HepG2 (cell line): ENCODE measurements around the gene FETUB. TPM values are rescaled to one million over a fixed set of nuclear protein-coding genes. Genes with fewer than 3 reads are reported as not detected.

Source experiments
- EED ChIP-seq: sonication (generic); formaldehyde crosslinking; IDR thresholded peaks from 2 replicates; pipeline ENCODE4 v1.5.0; 2020; ENCODE audit warnings: mild to moderate bottlenecking, missing genetic modification reagents
- ESRRA ChIP-seq: sonication (generic); formaldehyde crosslinking; IDR thresholded peaks from 2 replicates; pipeline ENCODE4 v1.5.1; 2020; ENCODE audit warnings: mild to moderate bottlenecking, low read depth, missing genetic modification reagents
- FOXJ3 ChIP-seq: sonication (generic); formaldehyde crosslinking; IDR thresholded peaks from 2 replicates; pipeline ENCODE4 v1.4.0; 2020; ENCODE audit warnings: missing genetic modification reagents, mild to moderate bottlenecking, borderline replicate concordance
- KLF15 ChIP-seq: sonication (generic); formaldehyde crosslinking; IDR thresholded peaks from 2 replicates; pipeline ENCODE4 v1.8.1; 2023; ENCODE audit warnings: borderline replicate concordance, mild to moderate bottlenecking, inconsistent platforms, missing genetic modification reagents, mixed read lengths
- NFRKB ChIP-seq: fragments of 450-650 bp; IDR thresholded peaks from 2 replicates; pipeline ENCODE4 v1.6.1; 2017
- PHB2 ChIP-seq: fragments of 450-650 bp; IDR thresholded peaks from 2 replicates; pipeline ENCODE4 v1.6.1; 2018; ENCODE audit not compliant: partially characterized antibody
- RCOR2 ChIP-seq: IDR thresholded peaks from 2 replicates; pipeline ENCODE4 v1.6.1; 2016; ENCODE audit warnings: missing biosample characterization, missing genetic modification reagents
- REXO4 ChIP-seq: sonication (generic); formaldehyde crosslinking; IDR thresholded peaks from 2 replicates; pipeline ENCODE4 v1.8.0; 2022; ENCODE audit warnings: missing genetic modification reagents, mild to moderate bottlenecking, borderline replicate concordance
- SMAD9 ChIP-seq: sonication (generic); formaldehyde crosslinking; IDR thresholded peaks from 2 replicates; pipeline ENCODE4 v1.5.1; 2020; ENCODE audit warnings: mild to moderate bottlenecking, missing genetic modification reagents
- TRIM24 ChIP-seq: sonication (generic); formaldehyde crosslinking; IDR thresholded peaks from 2 replicates; pipeline ENCODE4 v1.8.0; 2022; ENCODE audit warnings: mild to moderate bottlenecking, missing genetic modification reagents
- ZNF44 ChIP-seq: sonication (generic); formaldehyde crosslinking; IDR thresholded peaks from 2 replicates; pipeline ENCODE4 v1.5.1; 2020; ENCODE audit warnings: mild to moderate bottlenecking, missing genetic modification reagents
- ZNF878 ChIP-seq: sonication (generic); formaldehyde crosslinking; IDR thresholded peaks from 2 replicates; pipeline ENCODE4 v1.8.1; 2023; ENCODE audit warnings: mild to moderate bottlenecking, missing genetic modification reagents, moderate library complexity
- polyA plus RNA-seq, 8 experiments: library from polyadenylated mRNA; depleted of rRNA in 3 of 8; stranded (reverse) in 7 of 8; unstranded in 1 of 8; fragments of >200 nt; fragmentation: Illumina TruSeq in 4 of 8; extraction: Trizol in 4 of 8; gene quantifications; 2 replicates each; pipeline versions ENCODE4 v1.2.1 to v1.2.3, GENCODE V29; 2011 to 2016; ENCODE audit warnings: low read depth in 4 of 8, missing spikeins in 1 of 8, mixed read lengths in 1 of 8; ENCODE audit not compliant: insufficient read depth in 1 of 8
- total RNA-seq, 5 experiments: library from RNA; depleted of rRNA; stranded (reverse); fragments of >200 nt; fragmentation: Illumina TruSeq; extraction: Trizol; gene quantifications; 2 replicates each; pipeline ENCODE4 v1.2.3, GENCODE V29; 2016; ENCODE audit warnings: low read depth in 1 of 5
- TF ChIP-seq, protein P1 (sequence below): sonication (generic); formaldehyde crosslinking; IDR thresholded peaks from 2 replicates; pipeline ENCODE4 v1.5.0; 2020; ENCODE audit warnings: mild to moderate bottlenecking, missing genetic modification reagents, moderate library complexity
- TF ChIP-seq, protein P2 (sequence below): sonication (generic); formaldehyde crosslinking; IDR thresholded peaks from 2 replicates; pipeline ENCODE4 v1.4.0; 2020; ENCODE audit warnings: missing genetic modification reagents
- TF ChIP-seq, protein P3 (sequence below): sonication (generic); formaldehyde crosslinking; IDR thresholded peaks from 2 replicates; pipeline ENCODE4 v1.4.0; 2020; ENCODE audit warnings: missing genetic modification reagents, borderline replicate concordance
- TF ChIP-seq, protein P4 (sequence below): conservative IDR thresholded peaks from 2 replicates; pipeline ENCODE4 v1.6.1; 2018; ENCODE audit warnings: missing genetic modification reagents
- TF ChIP-seq, protein P5 (sequence below): sonication (generic); formaldehyde crosslinking; IDR thresholded peaks from 2 replicates; pipeline ENCODE4 v1.8.1; 2023; ENCODE audit warnings: mild to moderate bottlenecking, missing genetic modification reagents
- TF ChIP-seq, protein P6 (sequence below): IDR thresholded peaks from 2 replicates; pipeline ENCODE4 v1.6.1; 2016

FETUB gene
- total and polyA plus RNA-seq, 2 of the 13 experiments (the other 11 are each of a cell fraction or from before 2014, with no cell fraction given), result 2.1 to 4.4 TPM

DNA sequence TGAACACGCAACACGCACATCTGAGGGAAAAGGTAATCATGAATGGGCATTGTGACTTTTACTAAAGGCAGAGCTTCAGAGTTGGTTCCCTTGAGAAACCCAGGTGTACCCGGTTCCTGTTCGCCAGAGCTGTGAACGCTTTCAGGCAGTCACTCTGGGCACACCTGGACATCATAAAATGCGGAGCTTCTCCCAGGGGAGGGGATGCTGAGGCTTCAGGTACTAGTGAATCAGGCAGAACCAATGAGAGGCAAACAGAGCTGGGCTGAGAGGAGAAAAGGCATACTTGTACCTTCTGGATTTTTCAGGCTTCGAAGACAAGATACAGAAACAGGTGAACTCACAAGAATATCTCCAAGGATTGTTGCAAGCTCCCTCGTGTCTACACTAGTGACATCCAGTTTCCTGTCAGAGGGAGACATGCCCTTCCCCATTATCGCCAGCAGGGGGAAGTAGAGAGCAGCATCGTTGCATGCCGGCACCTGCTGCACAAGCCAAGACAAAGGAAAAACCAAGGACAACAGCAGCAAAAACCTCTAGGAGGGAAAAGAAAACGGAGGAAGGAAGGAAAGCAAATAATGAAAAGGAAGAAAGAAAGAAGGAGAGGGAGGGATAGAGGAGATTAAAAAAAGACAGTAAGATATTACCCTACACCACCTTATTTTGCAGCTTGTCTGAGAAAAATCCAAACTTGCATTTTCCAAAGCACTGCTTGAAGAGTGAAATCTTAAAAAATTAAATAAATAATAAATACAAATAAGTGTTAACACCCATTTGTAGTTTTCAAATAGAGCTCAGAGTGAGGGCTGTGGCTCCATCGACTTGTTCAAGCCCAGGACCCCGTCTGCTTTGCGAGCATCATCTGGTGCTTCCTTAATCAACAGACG lies 25.4 kb upstream of the FETUB start (continued):
- TF ChIP-seq, protein P1, sequence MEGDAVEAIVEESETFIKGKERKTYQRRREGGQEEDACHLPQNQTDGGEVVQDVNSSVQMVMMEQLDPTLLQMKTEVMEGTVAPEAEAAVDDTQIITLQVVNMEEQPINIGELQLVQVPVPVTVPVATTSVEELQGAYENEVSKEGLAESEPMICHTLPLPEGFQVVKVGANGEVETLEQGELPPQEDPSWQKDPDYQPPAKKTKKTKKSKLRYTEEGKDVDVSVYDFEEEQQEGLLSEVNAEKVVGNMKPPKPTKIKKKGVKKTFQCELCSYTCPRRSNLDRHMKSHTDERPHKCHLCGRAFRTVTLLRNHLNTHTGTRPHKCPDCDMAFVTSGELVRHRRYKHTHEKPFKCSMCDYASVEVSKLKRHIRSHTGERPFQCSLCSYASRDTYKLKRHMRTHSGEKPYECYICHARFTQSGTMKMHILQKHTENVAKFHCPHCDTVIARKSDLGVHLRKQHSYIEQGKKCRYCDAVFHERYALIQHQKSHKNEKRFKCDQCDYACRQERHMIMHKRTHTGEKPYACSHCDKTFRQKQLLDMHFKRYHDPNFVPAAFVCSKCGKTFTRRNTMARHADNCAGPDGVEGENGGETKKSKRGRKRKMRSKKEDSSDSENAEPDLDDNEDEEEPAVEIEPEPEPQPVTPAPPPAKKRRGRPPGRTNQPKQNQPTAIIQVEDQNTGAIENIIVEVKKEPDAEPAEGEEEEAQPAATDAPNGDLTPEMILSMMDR (CRISPR knock-in tag), result peak; percentile 85
- no peak for TF ChIP-seq NFRKB
- no peak for TF ChIP-seq SMAD9 (CRISPR knock-in tag)
- TF ChIP-seq, protein P2, sequence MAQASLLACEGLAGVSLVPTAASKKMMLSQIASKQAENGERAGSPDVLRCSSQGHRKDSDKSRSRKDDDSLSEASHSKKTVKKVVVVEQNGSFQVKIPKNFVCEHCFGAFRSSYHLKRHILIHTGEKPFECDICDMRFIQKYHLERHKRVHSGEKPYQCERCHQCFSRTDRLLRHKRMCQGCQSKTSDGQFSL (CRISPR knock-in tag), result no peak
- no peak for TF ChIP-seq FOXJ3 (CRISPR knock-in tag)
- no peak for TF ChIP-seq ZNF44 (CRISPR knock-in tag)
- TF ChIP-seq, protein P3, sequence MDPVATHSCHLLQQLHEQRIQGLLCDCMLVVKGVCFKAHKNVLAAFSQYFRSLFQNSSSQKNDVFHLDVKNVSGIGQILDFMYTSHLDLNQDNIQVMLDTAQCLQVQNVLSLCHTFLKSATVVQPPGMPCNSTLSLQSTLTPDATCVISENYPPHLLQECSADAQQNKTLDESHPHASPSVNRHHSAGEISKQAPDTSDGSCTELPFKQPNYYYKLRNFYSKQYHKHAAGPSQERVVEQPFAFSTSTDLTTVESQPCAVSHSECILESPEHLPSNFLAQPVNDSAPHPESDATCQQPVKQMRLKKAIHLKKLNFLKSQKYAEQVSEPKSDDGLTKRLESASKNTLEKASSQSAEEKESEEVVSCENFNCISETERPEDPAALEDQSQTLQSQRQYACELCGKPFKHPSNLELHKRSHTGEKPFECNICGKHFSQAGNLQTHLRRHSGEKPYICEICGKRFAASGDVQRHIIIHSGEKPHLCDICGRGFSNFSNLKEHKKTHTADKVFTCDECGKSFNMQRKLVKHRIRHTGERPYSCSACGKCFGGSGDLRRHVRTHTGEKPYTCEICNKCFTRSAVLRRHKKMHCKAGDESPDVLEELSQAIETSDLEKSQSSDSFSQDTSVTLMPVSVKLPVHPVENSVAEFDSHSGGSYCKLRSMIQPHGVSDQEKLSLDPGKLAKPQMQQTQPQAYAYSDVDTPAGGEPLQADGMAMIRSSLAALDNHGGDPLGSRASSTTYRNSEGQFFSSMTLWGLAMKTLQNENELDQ (CRISPR knock-in tag), result no peak
- no peak for TF ChIP-seq PHB2
- TF ChIP-seq RCOR2 (CRISPR knock-in tag), result 0 out of 2 replicates have a peak, but pooled peaks have one; percentile 11
- TF ChIP-seq, protein P4, sequence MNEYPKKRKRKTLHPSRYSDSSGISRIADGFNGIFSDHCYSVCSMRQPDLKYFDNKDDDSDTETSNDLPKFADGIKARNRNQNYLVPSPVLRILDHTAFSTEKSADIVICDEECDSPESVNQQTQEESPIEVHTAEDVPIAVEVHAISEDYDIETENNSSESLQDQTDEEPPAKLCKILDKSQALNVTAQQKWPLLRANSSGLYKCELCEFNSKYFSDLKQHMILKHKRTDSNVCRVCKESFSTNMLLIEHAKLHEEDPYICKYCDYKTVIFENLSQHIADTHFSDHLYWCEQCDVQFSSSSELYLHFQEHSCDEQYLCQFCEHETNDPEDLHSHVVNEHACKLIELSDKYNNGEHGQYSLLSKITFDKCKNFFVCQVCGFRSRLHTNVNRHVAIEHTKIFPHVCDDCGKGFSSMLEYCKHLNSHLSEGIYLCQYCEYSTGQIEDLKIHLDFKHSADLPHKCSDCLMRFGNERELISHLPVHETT (CRISPR knock-in tag), result no peak
- no peak for TF ChIP-seq REXO4
- no peak for TF ChIP-seq KLF15 (CRISPR knock-in tag)
- TF ChIP-seq, protein P5, sequence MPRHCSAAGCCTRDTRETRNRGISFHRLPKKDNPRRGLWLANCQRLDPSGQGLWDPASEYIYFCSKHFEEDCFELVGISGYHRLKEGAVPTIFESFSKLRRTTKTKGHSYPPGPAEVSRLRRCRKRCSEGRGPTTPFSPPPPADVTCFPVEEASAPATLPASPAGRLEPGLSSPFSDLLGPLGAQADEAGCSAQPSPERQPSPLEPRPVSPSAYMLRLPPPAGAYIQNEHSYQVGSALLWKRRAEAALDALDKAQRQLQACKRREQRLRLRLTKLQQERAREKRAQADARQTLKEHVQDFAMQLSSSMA (CRISPR knock-in tag), result no peak
- TF ChIP-seq ZNF878 (CRISPR knock-in tag), result peak; percentile 72
- TF ChIP-seq ESRRA (CRISPR knock-in tag), result no peak; the same call in 1 of the 2 replicates
- TF ChIP-seq EED (CRISPR knock-in tag), result no peak
- TF ChIP-seq TRIM24 (CRISPR knock-in tag), result no peak
- TF ChIP-seq, protein P6, sequence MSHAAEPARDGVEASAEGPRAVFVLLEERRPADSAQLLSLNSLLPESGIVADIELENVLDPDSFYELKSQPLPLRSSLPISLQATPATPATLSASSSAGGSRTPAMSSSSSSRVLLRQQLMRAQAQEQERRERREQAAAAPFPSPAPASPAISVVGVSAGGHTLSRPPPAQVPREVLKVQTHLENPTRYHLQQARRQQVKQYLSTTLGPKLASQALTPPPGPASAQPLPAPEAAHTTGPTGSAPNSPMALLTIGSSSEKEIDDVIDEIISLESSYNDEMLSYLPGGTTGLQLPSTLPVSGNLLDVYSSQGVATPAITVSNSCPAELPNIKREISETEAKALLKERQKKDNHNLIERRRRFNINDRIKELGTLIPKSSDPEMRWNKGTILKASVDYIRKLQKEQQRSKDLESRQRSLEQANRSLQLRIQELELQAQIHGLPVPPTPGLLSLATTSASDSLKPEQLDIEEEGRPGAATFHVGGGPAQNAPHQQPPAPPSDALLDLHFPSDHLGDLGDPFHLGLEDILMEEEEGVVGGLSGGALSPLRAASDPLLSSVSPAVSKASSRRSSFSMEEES, result peak; percentile 11; the same call in 1 of the 2 replicates
